Panc1 (cell line): ENCODE data around the gene WDR72. TPM values are rescaled to one million over a fixed set of nuclear protein-coding genes. Genes with fewer than 3 reads are reported as not detected.

Source experiments
- ATAC-seq: fragments of 200-7000 bp; cut with Tn5 transposase; 2 replicates; pipeline ENCODE4 v1.9.1; 2020; ENCODE audit warnings: mild to moderate bottlenecking, moderate library complexity
- BruUV-seq: library from RNA; stranded (reverse); fragments of 400-500 nt; replicated peaks from 2 replicates; lab custom pipeline; 2021; lab: Mats Ljungman, UMichigan
- CTCF ChIA-PET: fragments of 300-600 bp; sonication (Branson Sonifier 250); formaldehyde crosslinking; loops from one replicate; lab custom pipeline; 2022; ENCODE audit warnings: antibody characterized with exemption; lab: Charles Lee
- POLR2A ChIA-PET: fragments of 300-600 bp; sonication (Branson Sonifier 250); formaldehyde crosslinking; loops from one replicate; lab custom pipeline; 2022; ENCODE audit warnings: antibody characterized with exemption; lab: Charles Lee
- DNase-seq: peaks from one replicate; pipeline ENCODE4 v3.0.0-alpha.2; 2010; ENCODE audit warnings: low read depth, low spot score
- H3K27ac ChIP-seq: 2 replicates; pipeline ENCODE4 v1.5.1; 2011; ENCODE audit warnings: mild to moderate bottlenecking, low read length, inconsistent platforms
- H3K27me3 ChIP-seq: fragments of 200-500 bp; sonication (Bioruptor generic); 2 replicates; pipeline ENCODE4 v1.6.0; 2014; ENCODE audit warnings: low read length, inconsistent platforms; ENCODE audit not compliant: control insufficient read depth, insufficient read depth
- H3K36me3 ChIP-seq: fragments of 200-500 bp; sonication (Bioruptor generic); 2 replicates; pipeline ENCODE4 v1.5.1; 2014; ENCODE audit warnings: inconsistent platforms, mild to moderate bottlenecking, low read length, moderate library complexity; ENCODE audit not compliant: control insufficient read depth, insufficient read depth
- H3K4me1 ChIP-seq: 2 replicates; pipeline ENCODE4 v1.5.1; 2011; ENCODE audit warnings: inconsistent platforms, mild to moderate bottlenecking, low read length, moderate library complexity; ENCODE audit not compliant: control insufficient read depth, insufficient read depth
- H3K4me3 ChIP-seq, 2 experiments: 2 replicates each; pipeline ENCODE4 v1.5.1; 2011 to 2012; ENCODE audit warnings: low read depth in 2 of 2, low read length in 2 of 2, mild to moderate bottlenecking in 2 of 2, inconsistent platforms in 1 of 2, moderate library complexity in 1 of 2
- H3K9me3 ChIP-seq: fragments of 200-500 bp; sonication (Bioruptor generic); 2 replicates; pipeline ENCODE4 v1.5.1; 2014; ENCODE audit warnings: low read depth, mild to moderate bottlenecking, inconsistent platforms, low read length, moderate library complexity; ENCODE audit not compliant: control insufficient read depth, insufficient read depth
- CTCF ChIP-seq: fragments of 450-650 bp; IDR thresholded peaks from 2 replicates; pipeline ENCODE4 v1.5.1; 2017; ENCODE audit warnings: mild to moderate bottlenecking
- POLR2AphosphoS5 ChIP-seq: IDR thresholded peaks from 2 replicates; pipeline ENCODE4 v1.6.1; 2012; ENCODE audit warnings: mild to moderate bottlenecking, low read depth, low read length, moderate library complexity
- SIN3A ChIP-seq: IDR thresholded peaks from 2 replicates; pipeline ENCODE4 v1.6.1; 2012; ENCODE audit warnings: low read depth, mild to moderate bottlenecking, low read length, moderate library complexity, borderline replicate concordance; ENCODE audit not compliant: insufficient read depth
- TCF7L2 ChIP-seq: IDR thresholded peaks from 2 replicates; pipeline ENCODE4 v1.6.1; 2011; ENCODE audit warnings: mild to moderate bottlenecking, low read depth, low read length, inconsistent platforms
- in situ Hi-C: cut with HindIII; loops from 2 replicates; pipeline ENCODE4 v1.10.0; 2016; ENCODE audit warnings: low sequenced_read_pairs, low pct_unique_long_range_greater_than_20kb
- intact Hi-C: fragments of 100-400 bp; cut with micrococcal nuclease; formaldehyde crosslinking; loops from one replicate; pipeline ENCODE4 v1.10.0; 2022; ENCODE audit not compliant: unreplicated experiment
- total RNA-seq: library from RNA; stranded (reverse); gene quantifications from one replicate; pipeline ENCODE4 v1.2.1, GENCODE V29; 2021; ENCODE audit not compliant: unreplicated experiment
- TF ChIP-seq, protein P1 (sequence below), 2 experiments: IDR thresholded peaks; 2 replicates each; pipeline ENCODE4 v1.6.1; 2011 to 2012; ENCODE audit warnings: low read depth in 2 of 2, control low read depth in 1 of 2, low read length in 1 of 2, mild to moderate bottlenecking in 1 of 2, moderate library complexity in 1 of 2; ENCODE audit not compliant: insufficient read depth in 1 of 2

Gene WDR72
- total RNA-seq, 1 experiment from 2014 or later = 0.03 TPM

GRCh38 chr15:53675832-53676231, 83.6 kb downstream of the WDR72 start:
- H3K36me3 ChIP-seq = no peaks in the 10 kb centered on the region
- ChIA-PET POLR2A (no interaction called here), CTCF (no interaction called here)
- H3K27ac ChIP-seq = no peak overlapping the region
- intact Hi-C loops (no loop called here), in situ Hi-C loops (no loop called here)
- no peaks in the 10 kb centered on the region for H3K27me3 ChIP-seq
- no peaks in the 10 kb centered on the region for H3K4me1 ChIP-seq
- no peaks in the 10 kb centered on the region for H3K9me3 ChIP-seq
- TF ChIP-seq CTCF (no peak), TCF7L2 (no peak), POLR2AphosphoS5 (no peak), SIN3A (no peak)
- BruUV-seq = no TSS peak
- H3K4me3 ChIP-seq = no peak overlapping the region
- ATAC-seq (no peak), DNase-seq (no peak)

GRCh38 chr15:53671545-53671944, 87.9 kb downstream of the WDR72 start:
- no peak for ATAC-seq
- Histone ChIP-seq H3K36me3 (no peaks in the 10 kb centered on the region), H3K27me3 (no peaks in the 10 kb centered on the region), H3K4me1 (no peaks in the 10 kb centered on the region), H3K27ac (no peak overlapping the region), H3K9me3 (no peaks in the 10 kb centered on the region), H3K4me3 (no peak overlapping the region)
- POLR2A ChIA-PET = no interaction called here
- DNase-seq = no peak
- CTCF ChIA-PET = no interaction called here
- no TSS peak for BruUV-seq
- no peak for TF ChIP-seq POLR2AphosphoS5
- TF ChIP-seq, protein P1, sequence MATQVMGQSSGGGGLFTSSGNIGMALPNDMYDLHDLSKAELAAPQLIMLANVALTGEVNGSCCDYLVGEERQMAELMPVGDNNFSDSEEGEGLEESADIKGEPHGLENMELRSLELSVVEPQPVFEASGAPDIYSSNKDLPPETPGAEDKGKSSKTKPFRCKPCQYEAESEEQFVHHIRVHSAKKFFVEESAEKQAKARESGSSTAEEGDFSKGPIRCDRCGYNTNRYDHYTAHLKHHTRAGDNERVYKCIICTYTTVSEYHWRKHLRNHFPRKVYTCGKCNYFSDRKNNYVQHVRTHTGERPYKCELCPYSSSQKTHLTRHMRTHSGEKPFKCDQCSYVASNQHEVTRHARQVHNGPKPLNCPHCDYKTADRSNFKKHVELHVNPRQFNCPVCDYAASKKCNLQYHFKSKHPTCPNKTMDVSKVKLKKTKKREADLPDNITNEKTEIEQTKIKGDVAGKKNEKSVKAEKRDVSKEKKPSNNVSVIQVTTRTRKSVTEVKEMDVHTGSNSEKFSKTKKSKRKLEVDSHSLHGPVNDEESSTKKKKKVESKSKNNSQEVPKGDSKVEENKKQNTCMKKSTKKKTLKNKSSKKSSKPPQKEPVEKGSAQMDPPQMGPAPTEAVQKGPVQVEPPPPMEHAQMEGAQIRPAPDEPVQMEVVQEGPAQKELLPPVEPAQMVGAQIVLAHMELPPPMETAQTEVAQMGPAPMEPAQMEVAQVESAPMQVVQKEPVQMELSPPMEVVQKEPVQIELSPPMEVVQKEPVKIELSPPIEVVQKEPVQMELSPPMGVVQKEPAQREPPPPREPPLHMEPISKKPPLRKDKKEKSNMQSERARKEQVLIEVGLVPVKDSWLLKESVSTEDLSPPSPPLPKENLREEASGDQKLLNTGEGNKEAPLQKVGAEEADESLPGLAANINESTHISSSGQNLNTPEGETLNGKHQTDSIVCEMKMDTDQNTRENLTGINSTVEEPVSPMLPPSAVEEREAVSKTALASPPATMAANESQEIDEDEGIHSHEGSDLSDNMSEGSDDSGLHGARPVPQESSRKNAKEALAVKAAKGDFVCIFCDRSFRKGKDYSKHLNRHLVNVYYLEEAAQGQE (IDR thresholded peaks at IDR 0.05; ENCODE audit: insufficient read depth in 1 of 2, low read depth in 2 of 2, low read length in 1 of 2) = no peak
- TF ChIP-seq CTCF = no peak
- no peak for TF ChIP-seq SIN3A
- TF ChIP-seq TCF7L2 = no peak
- in situ Hi-C loops (no loop called here), intact Hi-C loops (no loop called here)
